Nephron progenitor cell (in vitro differentiated cells): ENCODE results near the gene PIGM.
A peak's percentile ranks its signal among the peaks of the same experiment; 100 is the strongest.

Experiments
- DNase-seq: peaks from one replicate; pipeline ENCODE4 v3.0.0; 2021
- H3K27ac Mint-ChIP-seq: 2 replicates; pipeline ENCODE4 v1.8.0; 2021; ENCODE audit warnings: mild to moderate bottlenecking, moderate library complexity, mixed read lengths
- H3K27me3 Mint-ChIP-seq: 2 replicates; pipeline ENCODE4 v1.8.0; 2021; ENCODE audit warnings: mild to moderate bottlenecking, low read depth, mixed read lengths; ENCODE audit not compliant: poor library complexity
- H3K36me3 Mint-ChIP-seq: 2 replicates; pipeline ENCODE4 v1.8.0; 2021; ENCODE audit warnings: low read depth, mixed read lengths
- H3K4me1 Mint-ChIP-seq: 2 replicates; pipeline ENCODE4 v1.8.0; 2021; ENCODE audit warnings: mixed read lengths
- H3K4me3 Mint-ChIP-seq: 2 replicates; pipeline ENCODE4 v1.8.0; 2021; ENCODE audit warnings: mild to moderate bottlenecking, moderate library complexity, mixed read lengths
- H3K9me3 Mint-ChIP-seq: 2 replicates; pipeline ENCODE4 v1.8.0; 2021; ENCODE audit warnings: mild to moderate bottlenecking, moderate library complexity, mixed read lengths
- CTCF ChIP-seq: fragments of 200-600 bp; sonication (generic); IDR thresholded peaks from 2 replicates; pipeline ENCODE4 v1.5.0; 2021; ENCODE audit warnings: antibody characterized with exemption

PIGM gene

GRCh38 chr1:160047111-160047991 lies 15.6 kb upstream of the PIGM start:
- DNase-seq, result no peak
- Mint-ChIP-seq H3K36me3 (no peaks in the 10 kb centered on the region), H3K27me3 (peaks cover 17% of the 10 kb centered on the region), H3K9me3 (no peaks in the 10 kb centered on the region), H3K4me3 (peak overlapping the region; percentile 62), H3K4me1 (peaks cover 35% of the 10 kb centered on the region), H3K27ac (no peak overlapping the region)
- TF ChIP-seq CTCF, result no peak

GRCh38 chr1:160046494-160047110 lies 14.8 kb upstream of the PIGM start:
- H3K4me3 Mint-ChIP-seq, result peak overlapping the region; percentile 62
- peak; percentile 40 for DNase-seq
- no peaks in the 10 kb centered on the region for H3K36me3 Mint-ChIP-seq
- no peak overlapping the region for H3K27ac Mint-ChIP-seq
- H3K27me3 Mint-ChIP-seq, result peaks cover 17% of the 10 kb centered on the region
- TF ChIP-seq CTCF, result peak; percentile 62
- no peaks in the 10 kb centered on the region for H3K9me3 Mint-ChIP-seq
- peaks cover 28% of the 10 kb centered on the region for H3K4me1 Mint-ChIP-seq

- H3K4me1 Mint-ChIP-seq, result peaks cover 26% of the 10 kb centered on the region
- no peak overlapping the region for H3K27ac Mint-ChIP-seq
- no peaks in the 10 kb centered on the region for H3K36me3 Mint-ChIP-seq
- H3K9me3 Mint-ChIP-seq, result no peaks in the 10 kb centered on the region
- H3K27me3 Mint-ChIP-seq, result peaks cover 25% of the 10 kb centered on the region
- H3K4me3 Mint-ChIP-seq, result no peak overlapping the region
- DNase-seq, result no peak
- no peak for TF ChIP-seq CTCF
These were observed 13.9 kb upstream of the PIGM start for GRCh38 chr1:160045653-160046052.

GRCh38 chr1:160043543-160043942 lies 11.8 kb upstream of the PIGM start:
- TF ChIP-seq CTCF, result no peak
- no peak overlapping the region for H3K27ac Mint-ChIP-seq
- no peak for DNase-seq
- H3K27me3 Mint-ChIP-seq, result peaks cover 24% of the 10 kb centered on the region
- H3K4me1 Mint-ChIP-seq, result peaks cover 23% of the 10 kb centered on the region
- no peaks in the 10 kb centered on the region for H3K36me3 Mint-ChIP-seq
- H3K9me3 Mint-ChIP-seq, result no peaks in the 10 kb centered on the region
- H3K4me3 Mint-ChIP-seq, result no peak overlapping the region

- no peaks in the 10 kb centered on the region for H3K9me3 Mint-ChIP-seq
- H3K4me3 Mint-ChIP-seq, result no peak overlapping the region
- no peak for TF ChIP-seq CTCF
- DNase-seq, result no peak
- peaks cover 6% of the 10 kb centered on the region for H3K4me1 Mint-ChIP-seq
- H3K36me3 Mint-ChIP-seq, result no peaks in the 10 kb centered on the region
- peaks cover 38% of the 10 kb centered on the region for H3K27me3 Mint-ChIP-seq
- no peak overlapping the region for H3K27ac Mint-ChIP-seq
These were observed 8.7 kb upstream of the PIGM start for GRCh38 chr1:160040476-160040875.
